ENCODE data around the gene CRYBG2.

GRCh38 chr1:26278303-26278702 lies 75.6 kb downstream of the CRYBG2 start:
- TF ChIP-seq POLR2AphosphoS5 (IDR thresholded peaks at IDR 0.05; ENCODE audit: low read depth, low read length), result no peak
- no peak for TF ChIP-seq POLR2A (IDR thresholded peaks at IDR 0.05; ENCODE audit: low read depth, low read length)
- TF ChIP-seq TAF1 (IDR thresholded peaks at IDR 0.05; ENCODE audit: low read depth, low read length), result no peak
- TF ChIP-seq POU2F2 (IDR thresholded peaks at IDR 0.05; ENCODE audit: low read depth, low read length), result no peak
